GM18861 (cell line): ENCODE results near the gene SOX5.

Experiments
- ATAC-seq: cut with Tn5 transposase; IDR thresholded peaks from one replicate; pipeline ENCODE4 v1.9.1; 2021; ENCODE audit not compliant: unreplicated experiment

The SOX5 gene

GRCh38 chr12:23949348-23950209, at the start of gene SOX5:
Gene SOX5 (minus strand): TSS chr12:23949670. CDS start chr12:23949601, 69 bp downstream.
- peak; percentile 43 for ATAC-seq

DNA sequence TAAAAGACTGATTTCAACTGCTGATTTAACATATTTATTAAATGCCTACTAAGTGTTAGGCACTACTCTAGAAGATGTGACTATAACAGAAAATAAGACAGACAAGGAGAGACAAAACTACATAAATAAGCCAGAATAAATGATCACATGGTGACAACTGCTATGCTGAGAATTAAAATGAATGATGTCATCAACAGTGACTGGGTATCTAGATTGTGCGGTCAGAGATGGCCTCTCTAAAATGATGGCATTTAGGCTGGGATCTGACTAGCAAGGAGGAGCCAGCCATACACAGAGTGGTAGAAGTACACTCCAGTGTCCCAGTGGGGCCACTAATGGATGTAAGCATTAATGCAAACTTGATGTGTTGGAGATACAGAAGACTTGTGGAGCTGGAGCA, 37.6 kb upstream of the SOX5 start:
- ATAC-seq: no peak

- no peak for ATAC-seq
Observed at GRCh38 chr12:23980826-23981225, 31.4 kb upstream of the SOX5 start.

DNA sequence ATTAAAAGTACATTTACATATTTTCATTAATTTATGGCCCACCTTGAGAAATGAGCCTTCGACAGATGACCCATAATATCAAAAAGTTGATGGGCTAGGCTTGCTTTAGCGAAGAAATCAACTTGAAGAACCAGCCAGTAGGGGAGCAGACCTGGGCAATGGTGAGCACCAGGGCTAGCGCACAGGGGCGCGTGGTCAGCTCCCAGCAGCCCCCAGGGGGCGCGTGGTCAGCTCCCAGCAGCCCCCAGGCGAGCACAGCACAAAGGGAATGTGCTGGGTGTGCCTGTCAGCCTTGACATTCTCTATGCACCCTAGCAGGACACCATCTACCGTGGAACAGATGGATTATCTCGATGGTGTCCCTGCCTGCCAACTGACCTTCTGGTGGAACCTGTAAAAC, 15.3 kb upstream of the SOX5 start:
- no peak for ATAC-seq

- no peak for ATAC-seq
Observed at GRCh38 chr12:23959826-23960225, 10.4 kb upstream of the SOX5 start.

- no peak for ATAC-seq
Observed at GRCh38 chr12:23954332-23954731, 4.9 kb upstream of the SOX5 start.

DNA sequence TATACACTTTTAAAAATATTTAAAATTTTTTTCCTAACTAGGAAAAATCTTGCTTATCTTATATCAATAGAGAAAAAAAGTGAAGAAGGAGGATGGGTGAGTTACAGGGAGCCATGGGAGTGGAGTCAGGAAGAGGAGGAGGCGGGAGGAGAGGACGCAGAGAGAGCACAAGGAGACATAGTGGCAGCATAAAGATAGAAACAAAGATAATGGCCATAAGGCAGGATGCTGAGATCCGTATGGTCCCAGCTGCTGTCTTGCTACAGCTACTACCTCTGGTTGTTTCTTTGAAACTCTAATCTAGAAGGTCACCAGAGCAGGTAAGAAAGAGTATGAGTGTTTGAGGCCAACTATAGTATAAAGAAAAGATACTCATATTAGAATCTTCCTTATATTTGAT, 2.6 kb upstream of the SOX5 start:
- no peak for ATAC-seq

DNA sequence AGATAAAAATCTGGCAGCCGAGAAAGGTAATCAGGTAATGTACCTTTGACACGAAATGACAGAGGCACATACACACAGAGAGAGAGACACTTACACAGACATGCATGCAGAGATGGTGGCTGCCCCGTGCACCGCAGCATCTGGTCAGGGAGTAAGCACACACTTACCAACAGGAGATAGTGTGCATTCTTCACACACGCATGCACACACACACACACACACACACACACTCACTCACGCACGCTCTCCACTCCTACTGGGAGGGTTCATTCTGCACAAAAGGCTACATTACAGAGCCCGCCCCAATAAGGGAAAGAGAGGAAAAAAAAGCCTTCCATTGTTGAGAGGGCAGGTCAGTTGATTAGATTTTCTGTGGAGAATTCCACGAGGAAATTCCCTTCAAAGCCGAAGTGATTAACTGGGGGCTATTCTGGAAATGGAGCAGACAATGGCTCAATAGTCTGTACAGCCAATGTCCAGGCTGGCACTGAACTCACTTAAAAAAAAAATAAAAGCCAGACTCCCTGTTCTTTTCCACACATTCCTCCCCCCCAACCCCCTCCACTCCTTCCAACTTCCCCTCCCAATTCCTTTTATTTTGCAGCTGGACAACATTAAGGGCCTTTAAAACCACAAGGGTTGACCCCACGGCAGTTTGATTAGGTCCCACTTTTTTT, 1.4 kb upstream of the SOX5 start:
- no peak for ATAC-seq

- no peak for ATAC-seq
Observed at GRCh38 chr12:23950210-23950774, 822 bp upstream of the SOX5 start.

DNA sequence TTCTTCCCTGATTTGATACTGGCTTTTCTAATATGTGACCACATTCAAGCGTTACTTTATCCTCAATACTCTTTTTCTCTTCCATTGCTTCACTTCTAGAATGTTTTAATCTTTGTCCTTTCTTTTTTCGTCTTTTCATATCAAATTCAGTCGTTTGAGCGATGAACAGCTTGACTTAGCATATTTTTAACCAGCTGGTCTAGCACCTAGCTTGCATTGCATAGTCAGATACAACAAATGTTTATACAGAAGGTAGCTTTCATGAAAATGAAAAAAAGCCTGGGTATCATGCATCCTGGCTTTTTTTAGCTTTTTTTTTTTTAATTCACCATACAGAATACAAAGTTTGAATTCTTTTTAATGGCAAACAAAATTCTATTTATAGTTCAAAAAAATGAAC, 1.2 kb downstream of the SOX5 start:
- no peak for ATAC-seq

DNA sequence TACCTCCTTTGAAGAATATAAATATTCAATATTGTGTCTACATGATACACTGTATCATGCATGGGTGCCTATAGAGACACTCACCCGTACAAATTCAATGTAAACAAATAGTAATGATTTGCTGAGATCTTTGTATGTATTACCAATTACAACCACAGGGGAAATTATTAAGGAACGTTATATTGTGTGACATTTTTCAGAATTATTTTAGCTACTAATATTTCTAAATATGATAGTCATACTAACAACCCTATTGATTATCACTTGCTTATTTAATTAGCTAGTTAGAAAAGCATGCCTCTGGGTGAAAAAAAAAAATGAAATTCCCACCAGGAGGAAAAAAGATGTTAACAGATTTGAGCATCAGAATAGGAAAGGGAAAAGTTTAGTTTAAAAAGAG, 2.1 kb downstream of the SOX5 start:
- ATAC-seq: no peak

DNA sequence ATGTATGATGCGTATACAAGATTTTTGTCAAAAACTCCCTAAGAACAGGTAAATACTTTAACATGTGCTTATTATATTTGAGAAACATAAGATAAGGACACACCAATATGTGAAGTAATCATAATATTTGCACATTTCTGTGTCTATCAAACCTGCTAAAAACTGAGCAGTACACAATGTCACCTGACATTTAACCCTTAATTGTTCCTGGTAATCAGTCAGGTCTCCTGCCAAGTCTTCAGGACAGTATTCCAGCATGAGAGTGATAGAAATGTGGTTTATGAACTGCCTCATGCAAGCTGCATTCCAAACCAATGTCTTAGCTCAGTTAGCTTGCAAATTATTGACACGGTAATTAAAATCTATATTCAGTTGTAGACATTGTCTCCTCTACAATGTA, 4.2 kb downstream of the SOX5 start:
- no peak for ATAC-seq

- ATAC-seq: no peak
Observed at GRCh38 chr12:23944067-23944466, 5.4 kb downstream of the SOX5 start.

DNA sequence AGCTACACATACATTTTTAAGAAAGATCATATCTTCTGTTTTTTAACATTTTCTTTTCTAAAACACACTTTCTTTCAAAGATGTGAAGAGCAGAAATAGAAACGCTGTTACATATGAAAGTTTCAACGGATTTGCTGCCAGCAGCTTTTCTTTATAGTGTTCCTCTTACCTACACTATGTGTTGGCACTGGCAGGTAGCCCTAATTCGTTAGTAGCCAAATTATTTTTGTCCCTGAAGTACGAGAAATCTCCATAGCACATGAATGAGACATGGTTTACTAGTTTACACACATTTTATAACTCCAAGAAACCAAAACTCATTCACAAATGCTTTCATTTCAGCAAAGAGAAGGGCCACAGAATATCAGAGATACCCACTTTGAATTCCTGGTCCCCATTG, 6.6 kb downstream of the SOX5 start:
- ATAC-seq: no peak

DNA sequence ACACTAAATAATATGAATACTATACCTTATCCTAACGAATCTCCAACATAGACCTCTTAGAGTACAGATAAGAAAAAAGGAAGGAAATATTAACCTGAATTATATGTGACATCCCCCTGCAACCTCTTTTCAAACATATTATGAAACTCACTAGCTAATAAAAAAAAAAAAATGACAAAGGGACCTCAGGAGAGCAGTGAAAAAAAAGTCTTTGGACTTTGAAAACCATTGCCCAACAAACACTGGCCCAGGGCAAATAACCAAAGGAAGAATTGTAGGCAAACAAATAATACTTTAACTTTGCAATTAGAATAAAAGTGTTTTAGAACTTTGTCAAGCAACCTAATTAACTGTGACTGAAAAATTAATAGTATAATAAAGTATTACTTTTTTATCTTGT, 7.7 kb downstream of the SOX5 start:
- no peak for ATAC-seq

GRCh38 chr12:23938422-23938821, 11.0 kb downstream of the SOX5 start:
- ATAC-seq: no peak

DNA sequence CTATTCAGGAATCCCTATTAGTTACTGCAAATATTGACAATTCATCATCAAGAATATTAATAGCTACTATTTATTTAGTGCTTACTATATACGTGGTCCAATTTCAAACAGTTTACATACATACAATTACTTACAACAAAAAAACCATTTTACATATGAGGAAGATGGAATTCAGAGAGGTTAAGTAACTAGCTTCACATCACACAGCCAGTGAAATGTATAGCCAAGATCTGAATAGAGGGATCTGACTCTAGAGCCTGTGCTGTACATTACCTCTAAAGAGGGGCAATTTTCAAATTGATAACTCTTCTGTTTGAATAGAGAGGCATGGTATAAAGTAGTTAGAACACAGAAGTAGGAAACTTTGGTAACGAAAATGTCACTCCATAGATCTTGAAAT, 18.3 kb downstream of the SOX5 start:
- ATAC-seq: no peak

DNA sequence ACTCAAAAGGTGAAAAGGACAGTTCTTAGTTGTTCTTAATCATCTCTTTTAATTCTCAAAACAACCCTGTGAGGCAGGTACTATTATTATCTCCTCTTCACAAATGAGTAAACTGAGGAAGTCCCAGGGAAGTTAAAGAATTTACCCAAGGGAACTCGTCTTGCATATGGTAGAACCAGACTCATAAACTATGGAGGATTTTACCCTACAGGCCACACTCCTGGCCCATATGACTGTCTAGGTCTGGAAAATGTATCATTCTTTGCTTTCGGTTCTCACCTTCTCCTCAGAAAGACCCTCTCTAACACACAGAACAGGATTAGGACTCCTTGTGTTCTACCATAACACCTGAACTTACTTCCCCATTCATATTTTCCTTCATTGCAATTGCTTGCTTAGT, 18.9 kb downstream of the SOX5 start:
- ATAC-seq: no peak

- ATAC-seq: no peak
Observed at GRCh38 chr12:23929906-23930305, 19.6 kb downstream of the SOX5 start.

DNA sequence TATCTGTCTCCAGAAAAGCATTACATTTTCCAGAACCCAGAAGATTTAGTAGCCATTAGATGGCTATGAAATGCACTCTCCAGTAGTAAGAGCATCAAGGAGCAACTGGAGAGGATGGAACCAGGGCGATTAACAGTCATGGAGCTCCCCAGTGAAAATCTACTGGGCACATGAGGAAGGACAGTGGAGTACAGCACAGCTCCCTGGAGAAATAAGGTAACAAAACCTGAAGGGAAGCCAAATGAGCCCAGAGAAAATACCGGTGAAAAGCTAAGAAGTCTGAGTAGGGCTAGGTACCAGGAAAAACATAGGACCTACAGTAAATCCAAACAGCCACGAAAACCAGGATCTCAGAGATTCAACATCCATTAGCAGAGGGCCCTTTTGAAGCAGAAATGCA, 21.6 kb downstream of the SOX5 start:
- no peak for ATAC-seq

DNA sequence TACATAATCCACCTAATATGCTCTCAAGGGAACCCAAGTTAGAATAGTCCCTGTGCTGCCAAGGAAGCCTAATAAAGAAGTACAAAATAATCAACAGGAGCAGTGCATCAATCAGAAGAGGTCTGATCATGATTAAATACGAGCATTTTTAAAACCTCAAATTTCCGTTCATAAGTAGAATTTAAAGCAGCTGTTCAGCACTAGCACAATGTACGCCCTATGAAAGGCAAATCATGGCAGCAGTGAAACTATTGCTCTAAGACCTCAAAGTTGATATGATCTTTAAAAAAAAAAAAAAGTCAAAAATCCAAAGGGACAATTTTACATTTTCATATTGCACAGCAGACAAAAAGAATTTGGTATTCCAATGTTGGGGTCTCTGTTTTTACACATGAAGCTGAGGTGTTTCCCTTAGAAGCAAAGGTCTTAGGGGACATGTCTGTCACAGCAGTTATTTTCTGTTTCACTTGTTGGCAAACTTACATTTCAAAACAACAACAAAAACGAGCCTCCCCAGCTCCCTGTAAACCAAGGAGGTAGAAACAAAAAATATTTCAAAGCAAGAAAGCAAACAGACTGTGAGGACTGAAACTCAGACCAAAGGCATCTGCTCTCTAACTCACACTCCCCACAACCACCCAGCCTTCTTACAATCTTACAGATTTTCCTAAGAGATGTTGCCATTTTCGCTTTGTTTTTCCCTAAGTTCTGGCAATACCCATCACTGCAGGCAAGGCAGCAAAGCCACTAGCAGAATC, 28.2 kb downstream of the SOX5 start:
- no peak for ATAC-seq
